OCI-LY3 (cell line): ENCODE measurements around the gene MBD6.

Experiments used
- CTCF ChIP-seq: fragments of 200-600, 300-600 bp; sonication (generic); IDR thresholded peaks from 2 replicates; pipeline ENCODE4 v1.5.1; 2014; ENCODE audit warnings: antibody characterized with exemption, low read length, low read depth
- EZH2phosphoT487 ChIP-seq: fragments of 200-600 bp; shearing (Covaris generic); IDR thresholded peaks from 2 replicates; pipeline ENCODE4 v1.6.1; 2018; ENCODE audit warnings: antibody characterized with exemption, mixed run types, low read depth

- TF ChIP-seq EZH2phosphoT487 = no peak
- TF ChIP-seq CTCF = no peak
Observed at GRCh38 chr12:57517187-57517586, 5.4 kb upstream of the MBD6 start.
